ENCODE measurements around the gene IFT20. TPM values are rescaled to one million over a fixed set of nuclear protein-coding genes. Genes with fewer than 3 reads are reported as not detected.

IFT20 gene
- total and polyA plus RNA-seq, 9 of the 15 experiments (the other 6 are each of a cell fraction or from before 2014, with no cell fraction given) = 11.2 to 38.6 (median 20.1) TPM

GRCh38 chr17:28318759-28319597, 16.3 kb downstream of the IFT20 start, which contains the start of gene TMEM97 (continued):
- no peak for TF ChIP-seq ETV5 (CRISPR knock-in tag; IDR thresholded peaks at IDR 0.05; ENCODE audit: low read depth)
- no peak for TF ChIP-seq RERE (CRISPR knock-in tag; IDR thresholded peaks at IDR 0.05; ENCODE audit: borderline replicate concordance)
- TF ChIP-seq SMAD4 (CRISPR knock-in tag; conservative IDR thresholded peaks at IDR 0.05) = peak; percentile 37
- no peak for TF ChIP-seq HMG20B (CRISPR knock-in tag; IDR thresholded peaks at IDR 0.05)
- peak; percentile 72 for TF ChIP-seq BRD9 (IDR thresholded peaks at IDR 0.05; ENCODE audit: low read depth, partially characterized antibody)
- peak; percentile 84; the same call in 1 of the 2 replicates for TF ChIP-seq STAT6 (CRISPR knock-in tag; IDR thresholded peaks at IDR 0.05)
- TF ChIP-seq ZBTB2 (IDR thresholded peaks at IDR 0.05) = 0 out of 2 replicates have a peak, but pooled peaks have one; percentile 50
- TF ChIP-seq MLX (CRISPR knock-in tag; conservative IDR thresholded peaks at IDR 0.05) = 0 out of 4 replicates have a peak, but pooled peaks of 1 of the 2 experiments have one; percentile 35
- TF ChIP-seq CREB1 (IDR thresholded peaks at IDR 0.05) = peak; percentile 88
- peak; percentile 83 for TF ChIP-seq CREB1 (CRISPR knock-in tag; IDR thresholded peaks at IDR 0.05)
- peak in 2 of 3 experiments; percentile 33 to 49 for TF ChIP-seq YY1 (IDR thresholded peaks at IDR 0.05; ENCODE audit: borderline replicate concordance in 1 of 3, control insufficient read depth in 1 of 3, extremely low read depth in 1 of 3, insufficient read depth in 3 of 3, insufficient read length in 1 of 3, insufficient replicate concordance in 2 of 3, low read depth in 1 of 3, low read length in 2 of 3)
- no peak for TF ChIP-seq WHSC1 (IDR thresholded peaks at IDR 0.05; ENCODE audit: low read length)
- 0 out of 2 replicates have a peak, but pooled peaks have one; percentile 19 for TF ChIP-seq ARID2 (IDR thresholded peaks at IDR 0.05)

Data from K562 (cell line).